ENCODE data around the gene CMTM6. TPM values are rescaled to one million over a fixed set of nuclear protein-coding genes. Genes with fewer than 3 reads are reported as not detected.

The CMTM6 gene
- total RNA-seq, 1 donor from 2014 or later, result 69.5 TPM

GRCh38 chr3:32431481-32431880, 71.2 kb downstream of the CMTM6 start:
- Histone ChIP-seq H3K27me3 (ENCODE audit: low read depth) (no peaks in the 10 kb centered on the region), H3K9me3 (no peaks in the 10 kb centered on the region), H3K36me3 (no peaks in the 10 kb centered on the region), H3K4me1 (peaks cover 23% of the 10 kb centered on the region), H3K4me3 (no peak overlapping the region), H3K27ac (no peak overlapping the region)
- intact Hi-C loops (cut with DNase I), result no loop called here
- DNase-seq, result no peak
- TF ChIP-seq CTCF (IDR thresholded peaks at IDR 0.05), result no peak
- no peak for ATAC-seq

Small RNA genes within 50 kb of the gene (microRNA-seq; reads per million reads assigned to microRNA genes)
- gene MIR548AY (ENCODE audit: borderline number of aligned reads), result not detected

Other genes starting within 250 kb of the CMTM6 start
- gene CMTM7, start 111.0 kb downstream of the CMTM6 start, total RNA-seq, result 49.9 TPM
- 35.6 TPM for gene DYNC1LI1, start 68.0 kb upstream of the CMTM6 start, total RNA-seq
- 35.7 TPM for gene CNOT10, start 182.3 kb upstream of the CMTM6 start, total RNA-seq